Measurements from ENCODE around the gene C5orf34.
"Not testable (repeated sequence)": the region's sequence is repeated elsewhere in the genome, so short reads cannot be mapped to it uniquely, and the experiment has no call there.

Gene C5orf34

GRCh38 chr5:43514471-43514815 is 505 bp downstream of the C5orf34 start:
- DNase-seq (ENCODE audit: low read depth in 2 of 2) = no peak

GRCh38 chr5:43514025-43514424 is 923 bp downstream of the C5orf34 start:
- DNase-seq (ENCODE audit: low read depth in 2 of 2) = no peak

- not testable (repeated sequence) for DNase-seq (ENCODE audit: low read depth in 2 of 2)
These were observed 3.9 kb downstream of the C5orf34 start for GRCh38 chr5:43511062-43511461.

GRCh38 chr5:43498581-43498980 is 16.4 kb downstream of the C5orf34 start:
- DNase-seq (ENCODE audit: low read depth in 2 of 2) = no peak

- DNase-seq (ENCODE audit: low read depth in 2 of 2) = no peak
These were observed 17.4 kb downstream of the C5orf34 start for GRCh38 chr5:43497311-43498104.

- no peak for DNase-seq (ENCODE audit: low read depth in 2 of 2)
These were observed 23.6 kb downstream of the C5orf34 start for GRCh38 chr5:43491326-43491725.

- no peak for DNase-seq (ENCODE audit: low read depth in 2 of 2)
These were observed 28.6 kb downstream of the C5orf34 start for GRCh38 chr5:43486353-43486752.

GRCh38 chr5:43485406-43485805 is 29.5 kb downstream of the C5orf34 start:
- no peak for DNase-seq (ENCODE audit: low read depth in 2 of 2)

- peak; percentile 69 to 72 for DNase-seq (ENCODE audit: low read depth in 2 of 2)
These were observed 30.7 kb downstream of the C5orf34 start for GRCh38 chr5:43484106-43484849.

GRCh38 chr5:43483298-43484105 is 31.4 kb downstream of the C5orf34 start, which contains the start of gene TMEM267:
TSS of gene TMEM267 (minus strand) at chr5:43483865. CDS start at chr5:43453969, 29,896 bp downstream.
- DNase-seq (ENCODE audit: low read depth in 2 of 2) = peak; percentile 74 to 78

- DNase-seq (ENCODE audit: low read depth in 2 of 2) = no peak
These were observed 32.3 kb downstream of the C5orf34 start for GRCh38 chr5:43482490-43483297.

- DNase-seq (ENCODE audit: low read depth in 2 of 2) = no peak
These were observed 45.1 kb downstream of the C5orf34 start for GRCh38 chr5:43469671-43470391.

- DNase-seq (ENCODE audit: low read depth in 2 of 2) = no peak
These were observed 47.8 kb downstream of the C5orf34 start for GRCh38 chr5:43467100-43467499.

- not testable (repeated sequence) for DNase-seq (ENCODE audit: low read depth in 2 of 2)
These were observed 49.5 kb downstream of the C5orf34 start for GRCh38 chr5:43465455-43465854.

- no peak for DNase-seq (ENCODE audit: low read depth in 2 of 2)
These were observed 53.9 kb downstream of the C5orf34 start for GRCh38 chr5:43461066-43461465.

GRCh38 chr5:43456556-43456955 is 58.4 kb downstream of the C5orf34 start:
- DNase-seq (ENCODE audit: low read depth in 2 of 2) = no peak

- DNase-seq (ENCODE audit: low read depth in 2 of 2) = not testable (repeated sequence)
These were observed 73.4 kb downstream of the C5orf34 start for GRCh38 chr5:43441575-43441974.

GRCh38 chr5:43437062-43437660 is 77.8 kb downstream of the C5orf34 start:
- no peak for DNase-seq (ENCODE audit: low read depth in 2 of 2)
